H9 (cell line): Measurements from ENCODE around the gene ASCL1. TPM values are rescaled to one million over a fixed set of nuclear protein-coding genes. Genes with fewer than 3 reads are reported as not detected.
A peak's percentile ranks its signal among the peaks of the same experiment; 100 is the strongest.

Experiments used
- DNase-seq: peaks from one replicate; pipeline ENCODE4 v3.0.0-alpha.2; 2017
- H2AFZ ChIP-seq: one replicate; pipeline ENCODE4 v1.6.1; 2013; ENCODE audit warnings: mild to moderate bottlenecking, low read length, control low read depth, moderate library complexity
- H2AK5ac ChIP-seq: 2 replicates; pipeline ENCODE4 v1.6.1; 2013; ENCODE audit warnings: low read length, control low read depth, mixed read lengths; ENCODE audit not compliant: insufficient read length
- H2BK120ac ChIP-seq: one replicate; pipeline ENCODE4 v1.6.1; 2013; ENCODE audit warnings: low read depth, mild to moderate bottlenecking, low read length, control low read depth, inconsistent platforms; ENCODE audit not compliant: poor library complexity, severe bottlenecking
- H2BK12ac ChIP-seq: 2 replicates; pipeline ENCODE4 v1.6.1; 2013; ENCODE audit warnings: low read length, control low read depth, mixed read lengths, low read depth; ENCODE audit not compliant: insufficient read length
- H2BK15ac ChIP-seq: 2 replicates; pipeline ENCODE4 v1.6.1; 2013; ENCODE audit warnings: low read depth, low read length, control low read depth
- H2BK20ac ChIP-seq: one replicate; pipeline ENCODE4 v1.6.1; 2013; ENCODE audit warnings: low read depth, mild to moderate bottlenecking, low read length, control low read depth, inconsistent platforms; ENCODE audit not compliant: poor library complexity, severe bottlenecking
- H2BK5ac ChIP-seq: 2 replicates; pipeline ENCODE4 v1.6.1; 2013; ENCODE audit warnings: low read length, control low read depth, mixed read lengths; ENCODE audit not compliant: insufficient read length
- H3K14ac ChIP-seq: 2 replicates; pipeline ENCODE4 v1.6.1; 2013; ENCODE audit warnings: low read length, control low read depth; ENCODE audit not compliant: insufficient read depth
- H3K18ac ChIP-seq: 2 replicates; pipeline ENCODE4 v1.6.1; 2013; ENCODE audit warnings: low read depth, mild to moderate bottlenecking, mixed read lengths, low read length, control low read depth; ENCODE audit not compliant: insufficient read length
- H3K23ac ChIP-seq: 2 replicates; pipeline ENCODE4 v1.6.1; 2013; ENCODE audit warnings: low read length, control low read depth, mixed read lengths, low read depth; ENCODE audit not compliant: insufficient read length
- H3K23me2 ChIP-seq: 2 replicates; pipeline ENCODE4 v1.6.1; 2013; ENCODE audit warnings: low read depth, mild to moderate bottlenecking, mixed read lengths, low read length, control low read depth; ENCODE audit not compliant: insufficient read length, poor library complexity, severe bottlenecking
- H3K27ac ChIP-seq: 2 replicates; pipeline ENCODE4 v1.5.1; 2013; ENCODE audit warnings: low read length, control low read depth, mixed read lengths, low read depth; ENCODE audit not compliant: insufficient read length
- H3K27me3 ChIP-seq: 2 replicates; pipeline ENCODE4 v1.6.1; 2013; ENCODE audit warnings: low read length, control low read depth, inconsistent platforms; ENCODE audit not compliant: insufficient read depth
- H3K4ac ChIP-seq: 2 replicates; pipeline ENCODE4 v1.6.1; 2013; ENCODE audit warnings: low read depth, mild to moderate bottlenecking, control low read depth, inconsistent platforms, low read length, moderate library complexity
- H3K4me1 ChIP-seq: 2 replicates; pipeline ENCODE4 v1.6.1; 2013; ENCODE audit warnings: low read length, control low read depth, inconsistent platforms; ENCODE audit not compliant: insufficient read depth
- H3K4me2 ChIP-seq: 2 replicates; pipeline ENCODE4 v1.6.1; 2013; ENCODE audit warnings: low read length, control low read depth, mixed read lengths; ENCODE audit not compliant: insufficient read length, insufficient read depth
- H3K56ac ChIP-seq: 2 replicates; pipeline ENCODE4 v1.6.1; 2013; ENCODE audit warnings: low read depth, mild to moderate bottlenecking, mixed read lengths, low read length, control low read depth; ENCODE audit not compliant: insufficient read length
- H3K79me1 ChIP-seq: 2 replicates; pipeline ENCODE4 v1.6.1; 2013; ENCODE audit warnings: low read depth, mild to moderate bottlenecking, moderate library complexity, low read length, control low read depth, inconsistent platforms; ENCODE audit not compliant: insufficient read depth, poor library complexity, severe bottlenecking
- H3K79me2 ChIP-seq: 2 replicates; pipeline ENCODE4 v1.6.1; 2013; ENCODE audit warnings: low read length, control low read depth, inconsistent platforms; ENCODE audit not compliant: insufficient read depth
- H3K9ac ChIP-seq: 2 replicates; pipeline ENCODE4 v1.6.1; 2013; ENCODE audit warnings: low read length, control low read depth, mixed read lengths; ENCODE audit not compliant: insufficient read length; ENCODE audit errors: extremely low read depth
- H3K9me3 ChIP-seq: one replicate; pipeline ENCODE4 v1.6.1; 2013; ENCODE audit warnings: low read depth, low read length, inconsistent platforms; ENCODE audit not compliant: control insufficient read depth
- H3T11ph ChIP-seq: one replicate; pipeline ENCODE4 v1.6.1; 2013; ENCODE audit warnings: mild to moderate bottlenecking, low read length, control low read depth, inconsistent platforms
- H4K20me1 ChIP-seq: one replicate; pipeline ENCODE4 v1.6.1; 2013; ENCODE audit not compliant: control insufficient read depth, insufficient read length, insufficient read depth
- H4K5ac ChIP-seq: 2 replicates; pipeline ENCODE4 v1.6.1; 2013; ENCODE audit warnings: low read depth, mild to moderate bottlenecking, mixed read lengths, low read length, control low read depth; ENCODE audit not compliant: insufficient read length
- H4K8ac ChIP-seq: replicated peaks from 2 replicates; pipeline ENCODE4 v1.6.1; 2013; ENCODE audit warnings: low read length, control low read depth, mixed read lengths, low read depth; ENCODE audit not compliant: insufficient read length
- H4K91ac ChIP-seq: 2 replicates; pipeline ENCODE4 v1.6.1; 2013; ENCODE audit warnings: low read depth, mild to moderate bottlenecking, moderate library complexity, mixed read lengths, low read length, control low read depth; ENCODE audit not compliant: insufficient read length
- H3K27ac Mint-ChIP-seq, 3 experiments: 2 replicates in 2 of 3; 3 replicates in 1 of 3; pipeline ENCODE4 v1.8.0; 2020 to 2021; ENCODE audit warnings: mixed read lengths in 3 of 3, mild to moderate bottlenecking in 1 of 3, moderate library complexity in 1 of 3
- H3K27me3 Mint-ChIP-seq: 2 replicates; pipeline ENCODE4 v1.8.0; 2021; ENCODE audit warnings: low read depth, mild to moderate bottlenecking, moderate library complexity, mixed read lengths
- H3K36me3 Mint-ChIP-seq, 3 experiments: 2 replicates in 2 of 3; 3 replicates in 1 of 3; pipeline ENCODE4 v1.8.0; 2020 to 2021; ENCODE audit warnings: low read depth in 3 of 3, mixed read lengths in 3 of 3; ENCODE audit not compliant: insufficient read depth in 1 of 3
- H3K4me1 Mint-ChIP-seq, 2 experiments: 2 replicates each; pipeline ENCODE4 v1.8.0; 2020; ENCODE audit warnings: mixed read lengths in 2 of 2
- H3K4me3 Mint-ChIP-seq, 2 experiments: 2 replicates in 1 of 2; 3 replicates in 1 of 2; pipeline ENCODE4 v1.8.0; 2020 to 2021; ENCODE audit warnings: mild to moderate bottlenecking in 2 of 2, mixed read lengths in 2 of 2, moderate library complexity in 1 of 2
- H3K9me3 Mint-ChIP-seq, 2 experiments: 2 replicates in 1 of 2; 3 replicates in 1 of 2; pipeline ENCODE4 v1.8.0; 2020; ENCODE audit warnings: mild to moderate bottlenecking in 2 of 2, mixed read lengths in 2 of 2, moderate library complexity in 1 of 2
- WGBS: extraction: QIAGEN DNeasy Blood & Tissue Kit; methylation state at CpG from one replicate; pipeline ENCODE4 v1.1.7; 2013; ENCODE audit warnings: missing lambda C conversion rate, low lambda C conversion rate, mixed read lengths; ENCODE audit not compliant: insufficient read length; ENCODE audit errors: extremely low coverage; 5-methylcytosine and 5-hydroxymethylcytosine counted together
- total RNA-seq: library from RNA; stranded (reverse); gene quantifications from 2 replicates; pipeline ENCODE4 v1.2.1, GENCODE V29; 2021
- TF ChIP-seq, protein P1 (sequence below): fragments of 200-600 bp; sonication (generic); conservative IDR thresholded peaks from 3 replicates; pipeline ENCODE4 v1.8.0; 2021; ENCODE audit warnings: antibody characterized with exemption, mild to moderate bottlenecking

Gene ASCL1
- total RNA-seq, 1 experiment from 2014 or later = not detected

DNA sequence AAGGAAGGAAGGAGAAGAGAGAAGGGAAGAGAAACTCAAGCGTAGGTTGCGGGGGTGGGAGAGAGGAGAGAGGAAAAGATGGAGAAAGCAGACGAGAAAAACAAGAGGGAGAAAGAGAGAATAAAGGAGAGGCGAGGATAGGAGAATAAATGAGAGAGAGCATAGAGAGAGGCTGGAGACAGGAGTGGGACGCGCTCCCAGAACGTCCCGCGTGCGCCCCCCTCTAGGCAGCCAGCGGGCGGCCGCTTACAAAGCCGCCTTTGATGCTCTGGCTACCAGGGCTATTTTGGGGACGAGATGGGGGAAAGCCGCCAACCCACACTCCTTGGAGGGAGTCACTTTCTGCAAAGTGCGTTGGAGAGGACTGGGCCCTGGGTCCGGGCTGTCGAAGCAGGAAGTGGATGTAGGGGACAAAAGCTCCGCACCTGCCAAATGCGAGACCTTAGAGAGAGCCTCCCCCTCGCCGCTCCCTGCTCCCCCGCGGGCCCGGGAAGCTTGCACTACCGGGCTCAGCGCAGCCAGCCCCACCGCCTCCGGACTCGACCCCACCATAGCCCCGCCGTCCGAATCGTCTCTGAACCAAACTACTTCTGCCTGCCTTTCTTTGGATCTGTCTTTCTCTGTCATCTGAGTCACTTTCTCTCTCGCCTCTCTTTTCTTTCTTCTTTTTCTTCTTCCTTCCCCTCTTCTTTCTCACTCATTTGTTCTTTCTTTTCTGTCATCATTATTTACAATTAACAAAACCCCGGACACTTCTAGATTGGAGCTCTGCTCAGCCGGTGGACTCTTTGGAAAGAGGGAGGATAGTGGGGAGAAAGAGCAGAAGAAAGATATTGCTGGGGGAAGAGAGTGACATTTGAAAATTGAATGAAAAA lies 8.0 kb downstream of the ASCL1 start:
- H4K91ac ChIP-seq = no peak overlapping the region
- H2BK120ac ChIP-seq = no peak overlapping the region
- no peak overlapping the region for H4K5ac ChIP-seq
- H3K27me3 ChIP-seq = peaks cover 66% of the 10 kb centered on the region
- peaks cover 10% of the 10 kb centered on the region for H3K23me2 ChIP-seq
- no peak overlapping the region for H2BK12ac ChIP-seq
- no peak overlapping the region for H3T11ph ChIP-seq
- H4K8ac ChIP-seq = no peak overlapping the region
- no peak overlapping the region for H3K27ac ChIP-seq
- H3K18ac ChIP-seq = no peak overlapping the region
- H4K20me1 ChIP-seq = no peaks in the 10 kb centered on the region
- peaks cover 97% of the 10 kb centered on the region for H3K27me3 Mint-ChIP-seq
- no peak overlapping the region for H3K14ac ChIP-seq
- peak overlapping the region; percentile 37 to 84 for H3K4me3 Mint-ChIP-seq
- H3K9me3 Mint-ChIP-seq = peaks cover 15 to 18% of the 10 kb centered on the region in 2 experiments
- H3K23ac ChIP-seq = no peak overlapping the region
- peaks cover 42 to 57% of the 10 kb centered on the region in 2 experiments for H3K4me1 Mint-ChIP-seq
- no peak overlapping the region for H3K27ac Mint-ChIP-seq
- H3K56ac ChIP-seq = no peak overlapping the region
- peaks cover 5% of the 10 kb centered on the region; the same call in 1 of the 2 replicates for H3K4me1 ChIP-seq
- no peak overlapping the region for H2BK20ac ChIP-seq
- no peak overlapping the region for H2AK5ac ChIP-seq
- DNase-seq = peak; percentile 72
- H3K9ac ChIP-seq = no peak overlapping the region
- H3K9me3 ChIP-seq = peaks cover 10% of the 10 kb centered on the region
- WGBS = 100% methylated on average over 1 of the region's 38 CpGs
- no peak overlapping the region for H2BK15ac ChIP-seq
- H3K4me2 ChIP-seq = peak overlapping the region; percentile 82
- H3K4ac ChIP-seq = no peak overlapping the region
- no peak overlapping the region for H2BK5ac ChIP-seq
- H3K79me1 ChIP-seq = no peaks in the 10 kb centered on the region
- TF ChIP-seq, protein P1, sequence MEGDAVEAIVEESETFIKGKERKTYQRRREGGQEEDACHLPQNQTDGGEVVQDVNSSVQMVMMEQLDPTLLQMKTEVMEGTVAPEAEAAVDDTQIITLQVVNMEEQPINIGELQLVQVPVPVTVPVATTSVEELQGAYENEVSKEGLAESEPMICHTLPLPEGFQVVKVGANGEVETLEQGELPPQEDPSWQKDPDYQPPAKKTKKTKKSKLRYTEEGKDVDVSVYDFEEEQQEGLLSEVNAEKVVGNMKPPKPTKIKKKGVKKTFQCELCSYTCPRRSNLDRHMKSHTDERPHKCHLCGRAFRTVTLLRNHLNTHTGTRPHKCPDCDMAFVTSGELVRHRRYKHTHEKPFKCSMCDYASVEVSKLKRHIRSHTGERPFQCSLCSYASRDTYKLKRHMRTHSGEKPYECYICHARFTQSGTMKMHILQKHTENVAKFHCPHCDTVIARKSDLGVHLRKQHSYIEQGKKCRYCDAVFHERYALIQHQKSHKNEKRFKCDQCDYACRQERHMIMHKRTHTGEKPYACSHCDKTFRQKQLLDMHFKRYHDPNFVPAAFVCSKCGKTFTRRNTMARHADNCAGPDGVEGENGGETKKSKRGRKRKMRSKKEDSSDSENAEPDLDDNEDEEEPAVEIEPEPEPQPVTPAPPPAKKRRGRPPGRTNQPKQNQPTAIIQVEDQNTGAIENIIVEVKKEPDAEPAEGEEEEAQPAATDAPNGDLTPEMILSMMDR = no peak
- no peak overlapping the region for H2AFZ ChIP-seq
- H3K79me2 ChIP-seq = no peaks in the 10 kb centered on the region
- H3K36me3 Mint-ChIP-seq = peaks cover 9 to 11% (median 11%) of the 10 kb centered on the region in 3 experiments; a peak in 6 of 7 replicates
